ENCODE results near the gene STAG3.
A peak's percentile ranks its signal among the peaks of the same experiment; 100 is the strongest.
"Not testable (repeated sequence)": the region's sequence is repeated elsewhere in the genome, so short reads cannot be mapped to it uniquely, and the experiment has no call there.

The STAG3 gene

DNA sequence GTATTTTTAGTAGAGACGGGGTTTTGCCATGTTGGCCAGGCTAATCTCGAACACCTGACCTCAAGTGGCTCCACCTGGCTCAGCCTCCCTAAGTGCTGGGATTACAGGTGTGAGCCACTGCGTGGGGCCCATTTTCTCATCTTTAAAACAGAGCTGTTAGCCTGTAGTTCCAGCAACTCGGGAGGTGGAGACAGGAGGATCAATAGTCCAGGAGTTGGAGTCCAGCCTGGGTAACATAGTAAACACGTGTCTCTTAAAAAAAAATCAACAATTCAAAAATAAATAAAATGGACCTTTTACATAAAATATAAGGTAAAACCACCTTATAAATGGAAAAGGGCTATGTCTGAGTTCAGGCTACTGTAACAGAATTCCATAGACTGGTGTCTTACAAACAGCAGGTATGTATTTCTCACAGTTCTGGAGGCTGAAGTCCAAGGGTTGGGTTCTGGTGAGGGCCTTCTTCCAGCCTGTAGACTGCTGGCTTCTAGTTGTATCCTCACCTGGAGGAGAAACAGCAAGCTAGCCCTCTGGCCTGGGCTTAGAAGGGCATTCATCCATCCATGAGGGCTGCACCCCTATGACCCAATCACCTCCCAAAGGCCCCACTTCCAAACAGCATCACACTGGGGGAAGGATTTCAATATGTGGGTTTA, 35.0 kb downstream of the STAG3 start:
- no peak for DNase-seq

GRCh38 chr7:100213672-100214071, 36.0 kb downstream of the STAG3 start:
- no peak for DNase-seq

GRCh38 chr7:100214356-100214755, 36.6 kb downstream of the STAG3 start:
- DNase-seq: not testable (repeated sequence)

- DNase-seq: no peak
Measured at GRCh38 chr7:100215895-100216294, 38.2 kb downstream of the STAG3 start.

DNA sequence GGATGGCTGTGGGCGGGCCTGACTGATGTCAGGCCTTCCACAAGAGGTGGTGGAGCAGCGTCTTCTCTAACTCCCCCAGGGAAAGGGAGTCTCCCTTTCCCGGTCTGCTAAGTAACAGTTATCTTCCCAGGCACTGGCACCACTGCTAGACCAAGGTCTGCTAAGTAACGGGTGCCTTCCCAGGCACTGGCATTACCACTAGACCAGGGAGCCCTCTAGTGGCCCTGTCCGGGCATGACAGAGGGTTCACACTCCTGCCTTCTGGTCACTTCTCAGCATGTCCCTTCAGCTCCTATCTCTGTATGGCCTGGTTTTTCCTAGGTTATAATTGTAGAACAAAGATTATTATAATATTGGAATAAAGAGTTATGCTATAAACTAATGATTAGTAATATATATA, 40.2 kb downstream of the STAG3 start:
- DNase-seq: peak; percentile 38

DNA sequence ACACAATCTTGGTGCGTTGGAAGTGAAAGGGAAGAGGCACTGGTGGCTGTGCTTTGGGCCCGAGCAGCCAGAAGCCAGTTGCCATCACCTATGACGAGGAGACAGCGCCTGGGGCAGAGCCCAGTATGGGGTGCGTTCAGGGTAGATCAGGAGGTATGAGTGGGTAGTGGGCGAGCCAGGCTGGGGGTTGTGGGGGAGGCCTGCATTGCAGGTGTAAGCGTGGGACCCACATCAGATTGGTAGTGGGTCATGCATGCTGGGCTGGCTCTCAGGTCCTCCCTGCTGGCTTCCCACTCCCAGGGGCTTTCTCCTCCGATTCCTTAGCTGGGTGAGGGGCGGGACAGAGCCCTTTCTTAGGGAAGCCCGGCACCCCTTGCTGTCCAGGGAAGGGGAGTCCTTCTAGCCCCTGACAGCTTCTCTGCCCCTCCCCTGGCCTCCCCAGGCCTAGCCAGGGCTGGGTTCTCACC, 41.6 kb downstream of the STAG3 start:
- no peak for DNase-seq

GRCh38 chr7:100219801-100220585, 42.3 kb downstream of the STAG3 start, which contains the start of gene PVRIG:
Gene PVRIG (plus strand): TSS chr7:100219949. CDS start chr7:100219971, 22 bp downstream.
- DNase-seq: not testable (repeated sequence)

DNA sequence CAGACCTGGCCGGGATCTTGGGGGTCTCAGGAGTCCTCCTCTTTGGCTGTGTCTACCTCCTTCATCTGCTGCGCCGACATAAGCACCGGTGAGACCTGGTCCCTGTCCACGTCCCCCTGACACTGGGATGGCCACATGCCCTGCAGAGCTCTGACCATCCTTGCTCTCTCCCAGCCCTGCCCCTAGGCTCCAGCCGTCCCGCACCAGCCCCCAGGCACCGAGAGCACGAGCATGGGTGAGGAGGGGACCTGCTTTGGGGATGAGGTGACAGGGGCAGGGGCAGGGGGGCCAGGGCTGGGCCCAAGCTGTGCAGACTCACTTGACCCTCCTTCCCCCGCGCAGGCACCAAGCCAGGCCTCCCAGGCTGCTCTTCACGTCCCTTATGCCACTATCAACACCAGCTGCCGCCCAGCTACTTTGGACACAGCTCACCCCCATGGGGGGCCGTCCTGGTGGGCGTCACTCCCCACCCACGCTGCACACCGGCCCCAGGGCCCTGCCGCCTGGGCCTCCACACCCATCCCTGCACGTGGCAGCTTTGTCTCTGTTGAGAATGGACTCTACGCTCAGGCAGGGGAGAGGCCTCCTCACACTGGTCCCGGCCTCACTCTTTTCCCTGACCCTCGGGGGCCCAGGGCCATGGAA, 43.0 kb downstream of the STAG3 start:
- no peak for DNase-seq

- no peak for DNase-seq
Measured at GRCh38 chr7:100221231-100221718, 43.6 kb downstream of the STAG3 start.

- no peak for DNase-seq
Measured at GRCh38 chr7:100221767-100222444, 44.2 kb downstream of the STAG3 start.

DNA sequence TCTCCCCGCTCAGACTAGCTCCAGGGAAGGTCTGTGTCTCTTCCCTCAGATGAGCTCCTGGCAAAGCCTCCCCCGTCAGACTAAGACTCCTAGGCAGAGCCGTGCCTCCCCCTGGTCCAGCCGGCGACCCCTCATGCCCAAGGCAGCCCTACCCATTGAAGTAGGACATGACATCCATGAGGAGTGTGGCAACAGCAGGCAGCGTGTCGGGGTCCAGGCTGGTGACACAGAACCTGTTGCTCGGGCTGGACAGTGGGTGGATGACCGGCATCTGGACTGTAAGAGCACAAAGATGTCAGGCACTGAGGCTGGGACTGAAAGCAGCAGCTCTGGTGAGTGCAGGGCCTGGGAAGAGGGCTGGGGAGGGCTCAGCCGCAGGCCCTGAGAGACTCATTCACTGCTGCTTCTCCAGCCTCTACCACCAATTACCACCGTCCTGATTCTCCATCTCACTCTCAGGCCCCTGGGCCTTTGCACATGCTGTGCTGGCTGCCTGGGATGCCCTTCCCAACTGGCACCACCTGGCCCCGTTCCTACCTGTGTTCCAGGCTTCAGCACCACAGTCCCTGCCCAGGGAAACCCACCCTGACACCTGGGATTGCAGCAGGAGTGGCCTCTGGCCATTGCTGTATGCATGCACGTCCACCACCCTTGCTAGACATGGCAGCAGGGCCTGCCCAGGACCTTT, 44.9 kb downstream of the STAG3 start:
- DNase-seq: no peak

- not testable (repeated sequence) for DNase-seq
Measured at GRCh38 chr7:100223376-100223927, 45.7 kb downstream of the STAG3 start.

DNA sequence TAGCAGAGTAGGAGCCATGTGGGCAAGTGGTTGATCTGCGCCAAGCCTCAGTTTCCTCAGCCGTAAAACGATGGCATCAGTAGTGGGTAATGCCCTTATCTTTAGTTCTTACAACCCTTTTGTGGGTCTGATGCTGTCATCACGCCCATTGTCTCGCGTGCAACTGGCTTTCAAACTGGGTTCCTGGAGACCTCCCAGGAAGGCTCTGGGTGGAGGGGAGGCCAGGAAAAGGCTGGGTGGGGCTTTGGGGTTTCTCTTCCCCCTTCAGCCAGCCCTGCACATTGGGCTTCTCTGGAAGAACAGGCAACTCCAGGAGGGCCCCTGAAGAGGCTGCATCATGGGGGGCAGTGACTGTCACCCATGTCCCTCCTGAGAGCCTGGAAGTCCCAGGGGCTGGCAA, 47.2 kb downstream of the STAG3 start:
- DNase-seq: not testable (repeated sequence)

- DNase-seq: not testable (repeated sequence)
Measured at GRCh38 chr7:100234660-100235317, 57.1 kb downstream of the STAG3 start.

DNA sequence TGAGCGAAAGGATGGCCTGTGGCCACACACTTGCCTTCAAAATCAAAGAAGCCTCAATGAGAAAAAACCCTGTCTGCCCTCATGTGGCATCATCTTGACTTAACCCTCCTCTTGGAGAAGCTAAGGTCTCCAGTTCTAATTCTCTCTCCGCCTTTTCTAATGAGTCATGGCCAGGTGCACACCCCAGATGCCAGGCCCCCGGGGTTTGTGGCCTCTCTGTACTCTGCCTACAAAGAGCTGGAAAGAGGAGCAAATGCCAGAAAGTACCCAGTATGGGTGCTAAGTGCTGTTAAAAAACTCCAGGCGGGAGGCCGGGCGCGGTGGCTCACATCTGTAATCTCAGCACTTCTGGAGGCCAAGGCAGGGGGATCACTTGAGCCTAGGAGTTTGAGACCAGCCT, 62.3 kb downstream of the STAG3 start:
- not testable (repeated sequence) for DNase-seq

- DNase-seq: not testable (repeated sequence)
Measured at GRCh38 chr7:100243385-100243784, 65.7 kb downstream of the STAG3 start.

GRCh38 chr7:100244988-100245605, 67.4 kb downstream of the STAG3 start:
- not testable (repeated sequence) for DNase-seq

- not testable (repeated sequence) for DNase-seq
Measured at GRCh38 chr7:100246121-100246864, 68.6 kb downstream of the STAG3 start.

DNA sequence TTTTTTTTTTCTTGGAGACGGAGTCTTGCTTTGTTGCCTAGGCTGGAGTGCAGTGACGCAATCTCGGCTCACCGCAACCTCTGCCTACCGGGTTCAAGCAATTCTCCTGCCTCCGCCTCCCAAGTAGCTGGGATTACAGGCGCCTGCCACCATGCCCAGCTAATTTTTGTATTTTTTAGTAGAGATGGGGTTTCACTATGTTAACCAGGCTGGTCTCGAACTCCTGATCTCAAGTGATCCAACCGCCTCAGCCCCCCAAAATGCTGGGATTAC, 69.1 kb downstream of the STAG3 start:
- not testable (repeated sequence) for DNase-seq

DNA sequence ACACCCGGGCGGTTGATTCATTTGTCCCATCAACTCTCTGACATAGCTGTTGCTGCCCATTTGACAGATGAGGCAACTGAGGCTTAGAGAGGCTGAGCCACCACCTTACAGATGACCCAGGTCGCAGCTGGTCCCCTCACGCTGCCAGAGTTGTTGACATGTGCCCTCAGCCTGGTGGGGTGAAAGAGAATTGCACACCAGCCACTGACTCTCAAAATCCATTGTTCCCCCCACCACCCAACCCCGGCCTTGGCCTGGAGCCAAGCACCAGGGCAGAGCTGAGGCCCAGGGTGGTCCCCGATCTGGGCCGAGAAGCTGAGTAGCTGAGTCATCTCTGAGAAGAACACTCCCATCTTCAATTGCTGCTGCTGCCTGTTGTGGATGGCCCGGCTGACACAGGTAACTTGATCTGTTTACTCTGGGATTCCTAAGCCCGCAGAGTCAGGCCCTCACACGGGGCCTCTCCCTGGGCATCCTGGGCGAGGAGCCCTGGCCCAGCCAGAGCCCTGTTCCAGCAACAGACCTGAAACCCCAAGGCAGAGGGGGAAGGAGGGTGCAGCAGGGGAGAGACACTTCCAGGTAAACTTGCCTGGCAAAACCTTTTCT, 69.5 kb downstream of the STAG3 start:
- peak; percentile 65 for DNase-seq
